Measurements from ENCODE around the gene ASTN2. TPM values are rescaled to one million over a fixed set of nuclear protein-coding genes. Genes with fewer than 3 reads are reported as not detected.

Gene ASTN2
- total RNA-seq, 4 donors from 2014 or later: 3.3 to 10.2 (median 6.3) TPM

- Histone ChIP-seq H3K27me3 (peaks cover 0 to 21% of the 10 kb centered on the region in 2 donors), H3K4me3 (no peak overlapping the region)
These were observed 5.5 kb downstream of the ASTN2 start for GRCh38 chr9:117409321-117409720.

GRCh38 chr9:117407436-117408022, 7.3 kb downstream of the ASTN2 start:
- H3K27ac ChIP-seq: no peak overlapping the region
- TF ChIP-seq POLR2A (IDR thresholded peaks at IDR 0.05) (no peak), CTCF (IDR thresholded peaks at IDR 0.05) (no peak)
- peaks cover 0 to 5% of the 10 kb centered on the region in 2 donors for H3K27me3 ChIP-seq
- no peaks in the 10 kb centered on the region for H3K4me1 ChIP-seq
- no peaks in the 10 kb centered on the region for H3K36me3 ChIP-seq
- DNase-seq: no peak
- H3K4me3 ChIP-seq: no peak overlapping the region
- H3K9me3 ChIP-seq: no peaks in the 10 kb centered on the region

More at GRCh38 chr9:117409321-117409720, 5.5 kb downstream of the ASTN2 start:
- H3K4me1 ChIP-seq: peaks cover 0 to 12% (median 0%) of the 10 kb centered on the region in 4 donors
- H3K27ac ChIP-seq: no peak overlapping the region
- TF ChIP-seq CTCF (IDR thresholded peaks at IDR 0.05) (no peak), POLR2A (IDR thresholded peaks at IDR 0.05) (no peak)
- H3K36me3 ChIP-seq: no peaks in the 10 kb centered on the region
- no peak for DNase-seq
- no peaks in the 10 kb centered on the region for H3K9me3 ChIP-seq

GRCh38 chr9:117405950-117406705, 8.7 kb downstream of the ASTN2 start:
- no peak for DNase-seq
- Histone ChIP-seq H3K4me1 (no peaks in the 10 kb centered on the region), H3K27ac (no peak overlapping the region), H3K36me3 (no peaks in the 10 kb centered on the region), H3K4me3 (no peak overlapping the region), H3K27me3 (no peaks in the 10 kb centered on the region), H3K9me3 (no peaks in the 10 kb centered on the region)
- TF ChIP-seq CTCF (IDR thresholded peaks at IDR 0.05) (no peak), POLR2A (IDR thresholded peaks at IDR 0.05) (no peak)

- TF ChIP-seq POLR2A (IDR thresholded peaks at IDR 0.05) (no peak), CTCF (IDR thresholded peaks at IDR 0.05) (no peak)
- DNase-seq: no peak
- H3K27ac ChIP-seq: no peak overlapping the region
- H3K27me3 ChIP-seq: no peaks in the 10 kb centered on the region
- H3K36me3 ChIP-seq: no peaks in the 10 kb centered on the region
- no peaks in the 10 kb centered on the region for H3K4me1 ChIP-seq
- H3K9me3 ChIP-seq: no peaks in the 10 kb centered on the region
- no peak overlapping the region for H3K4me3 ChIP-seq
These were observed 11.0 kb downstream of the ASTN2 start for GRCh38 chr9:117403848-117404247.

- TF ChIP-seq POLR2A (IDR thresholded peaks at IDR 0.05) (no peak), CTCF (IDR thresholded peaks at IDR 0.05) (no peak)
- no peak for DNase-seq
- no peaks in the 10 kb centered on the region for H3K27me3 ChIP-seq
- H3K9me3 ChIP-seq: no peaks in the 10 kb centered on the region
- no peaks in the 10 kb centered on the region for H3K36me3 ChIP-seq
- no peaks in the 10 kb centered on the region for H3K4me1 ChIP-seq
- H3K4me3 ChIP-seq: no peak overlapping the region
- no peak overlapping the region for H3K27ac ChIP-seq
These were observed 11.4 kb downstream of the ASTN2 start for GRCh38 chr9:117403403-117403811.

Data from Peyer's patch (tissue), 4 donors.